IPS DF 19.7 (cell line): Measurements from ENCODE around the gene DNAJC15.

ENCODE experiments used
- DNase-seq: peaks from one replicate; pipeline ENCODE4 v3.0.0-alpha.2; 2013; ENCODE audit warnings: low read depth, low spot score

The DNAJC15 gene

GRCh38 chr13:43126420-43126819 lies 103.0 kb downstream of the DNAJC15 start:
- DNase-seq = no peak

- no peak for DNase-seq
These were observed 103.9 kb downstream of the DNAJC15 start for GRCh38 chr13:43127103-43127798.

GRCh38 chr13:43127827-43128226 lies 104.4 kb downstream of the DNAJC15 start:
- no peak for DNase-seq

- no peak for DNase-seq
These were observed 105.1 kb downstream of the DNAJC15 start for GRCh38 chr13:43128504-43128961.

GRCh38 chr13:43129066-43129465 lies 105.7 kb downstream of the DNAJC15 start:
- DNase-seq = no peak

- no peak for DNase-seq
These were observed 106.2 kb downstream of the DNAJC15 start for GRCh38 chr13:43129511-43130110.

- DNase-seq = peak; percentile 78
These were observed 108.9 kb downstream of the DNAJC15 start for GRCh38 chr13:43132257-43132656.

- no peak for DNase-seq
These were observed 109.5 kb downstream of the DNAJC15 start for GRCh38 chr13:43132911-43133310.

- DNase-seq = no peak
These were observed 110.4 kb downstream of the DNAJC15 start for GRCh38 chr13:43133792-43134191.

GRCh38 chr13:43134868-43135267 lies 111.5 kb downstream of the DNAJC15 start:
- DNase-seq = no peak

GRCh38 chr13:43135516-43135915 lies 112.1 kb downstream of the DNAJC15 start:
- no peak for DNase-seq

GRCh38 chr13:43136920-43137575 lies 113.7 kb downstream of the DNAJC15 start:
- DNase-seq = no peak

- no peak for DNase-seq
These were observed 115.8 kb downstream of the DNAJC15 start for GRCh38 chr13:43139211-43139610.

- no peak for DNase-seq
These were observed 116.5 kb downstream of the DNAJC15 start for GRCh38 chr13:43139921-43140320.

GRCh38 chr13:43140985-43141384 lies 117.6 kb downstream of the DNAJC15 start:
- peak; percentile 71 for DNase-seq

GRCh38 chr13:43141685-43142084 lies 118.3 kb downstream of the DNAJC15 start:
- no peak for DNase-seq

GRCh38 chr13:43143591-43143990 lies 120.2 kb downstream of the DNAJC15 start:
- no peak for DNase-seq

GRCh38 chr13:43145534-43146196 lies 122.3 kb downstream of the DNAJC15 start:
- DNase-seq = no peak

- DNase-seq = no peak
These were observed 123.0 kb downstream of the DNAJC15 start for GRCh38 chr13:43146400-43146799.

- no peak for DNase-seq
These were observed 127.2 kb downstream of the DNAJC15 start for GRCh38 chr13:43150369-43151207.

- DNase-seq = no peak
These were observed 130.2 kb downstream of the DNAJC15 start for GRCh38 chr13:43153436-43154090.
